HG03442 (cell line): Measurements from ENCODE around the gene DEFB108B.
"Not testable (repeated sequence)": the region's sequence is repeated elsewhere in the genome, so short reads cannot be mapped to it uniquely, and the experiment has no call there.

Experiments
- ATAC-seq: cut with Tn5 transposase; IDR thresholded peaks from one replicate; pipeline ENCODE4 v1.9.1; 2021; ENCODE audit warnings: mild to moderate bottlenecking, moderate library complexity; ENCODE audit not compliant: unreplicated experiment

Gene DEFB108B

DNA sequence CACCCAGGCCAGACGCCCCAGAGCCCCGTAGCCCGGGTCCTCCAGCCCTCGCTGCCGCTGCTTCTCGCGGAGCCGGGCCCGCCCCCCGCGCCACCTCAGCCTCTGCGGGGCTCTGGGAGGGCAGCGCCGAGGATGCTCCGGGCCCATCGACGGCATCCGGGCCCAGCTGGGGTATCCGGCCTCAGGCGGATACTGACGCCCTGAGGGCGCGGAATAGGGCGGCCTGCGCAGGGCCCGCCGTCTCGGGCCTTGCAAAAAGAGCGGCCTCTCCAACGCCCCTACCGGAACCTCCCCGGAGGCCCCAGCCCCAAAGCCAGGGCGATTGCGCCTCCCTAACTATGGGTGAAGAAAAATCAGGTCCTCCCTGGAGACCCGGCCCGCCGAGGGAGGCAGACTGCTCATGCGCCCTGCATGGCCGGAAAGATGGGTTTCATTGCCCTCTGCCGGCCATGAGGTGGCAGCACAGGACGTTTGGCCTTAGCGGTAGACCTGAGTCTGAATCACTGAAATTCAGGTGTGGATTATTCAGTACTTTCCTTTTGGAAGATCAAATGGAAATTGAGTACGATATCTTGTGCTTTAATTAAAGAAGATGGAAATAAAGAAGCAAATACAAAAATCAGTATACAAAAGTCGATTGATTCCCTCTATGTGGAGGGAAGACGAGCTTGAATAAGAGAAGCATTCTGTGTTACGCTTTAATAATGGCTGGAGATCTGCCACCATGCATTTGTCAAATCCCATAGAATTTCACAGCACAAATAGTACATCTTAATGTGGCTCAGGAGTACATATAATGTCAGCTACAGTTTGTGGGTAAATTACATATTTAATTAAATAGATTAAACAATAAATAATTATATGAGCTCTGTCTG is 19.3 kb upstream of the DEFB108B start:
- not testable (repeated sequence) for ATAC-seq

- ATAC-seq = not testable (repeated sequence)
Observed at GRCh38 chr11:71821539-71821938, 11.5 kb upstream of the DEFB108B start.

DNA sequence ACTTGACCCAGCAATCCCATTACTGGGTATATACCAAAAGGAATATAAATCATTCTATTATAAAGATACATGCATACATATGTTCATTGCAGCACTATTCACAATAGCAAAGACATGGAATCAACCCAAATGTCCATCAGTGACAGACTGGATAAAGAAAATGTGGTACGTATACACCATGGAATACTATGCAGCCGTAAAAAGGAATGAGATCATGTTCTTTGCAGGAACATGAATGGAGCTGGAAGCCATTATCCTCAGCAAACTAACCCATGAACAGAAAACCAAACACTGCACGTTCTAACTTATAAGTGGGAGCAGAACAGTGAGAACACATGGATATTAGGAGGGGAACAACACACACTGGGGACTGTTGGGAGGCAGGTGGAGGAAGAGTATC is 3.8 kb upstream of the DEFB108B start:
- not testable (repeated sequence) for ATAC-seq

DNA sequence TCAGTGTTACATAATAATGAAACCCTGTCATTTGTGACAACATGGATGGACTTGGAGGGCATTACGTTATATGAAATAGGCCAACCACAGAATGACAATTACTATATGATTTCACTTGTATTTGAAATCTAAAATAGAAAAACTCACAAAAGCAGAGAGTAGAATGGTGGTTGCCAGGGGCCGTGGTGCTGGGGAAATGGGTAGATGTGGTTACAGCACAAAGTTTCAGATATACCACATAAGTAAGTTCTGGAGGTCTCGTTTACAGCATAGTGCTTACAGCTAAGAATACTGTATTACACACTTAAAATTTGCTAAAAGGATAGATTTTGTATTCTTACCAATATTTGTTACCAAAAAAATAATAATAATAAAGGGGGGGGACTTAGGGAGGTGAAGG is 3.3 kb upstream of the DEFB108B start:
- ATAC-seq = not testable (repeated sequence)

DNA sequence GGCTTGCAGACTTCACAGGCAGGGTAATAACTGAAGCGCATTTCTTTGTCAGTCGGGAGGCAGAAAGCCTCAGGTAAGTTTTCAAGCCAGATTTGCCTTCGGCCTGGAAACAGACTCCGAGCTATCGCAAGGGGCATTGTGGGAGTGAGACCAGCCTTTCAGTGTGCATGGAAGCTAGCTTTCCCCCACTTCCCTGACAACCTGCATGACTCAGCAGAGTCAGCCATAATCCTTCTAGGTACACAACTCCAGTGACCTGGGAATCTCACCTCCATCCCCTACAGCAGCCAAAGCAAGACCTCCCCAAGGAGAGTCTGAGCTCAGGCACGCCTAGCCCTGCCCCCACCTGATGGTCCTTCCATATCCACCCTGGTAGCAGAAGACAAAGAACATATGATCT is 9.7 kb downstream of the DEFB108B start:
- not testable (repeated sequence) for ATAC-seq

GRCh38 chr11:71843355-71843754 is 10.4 kb downstream of the DEFB108B start:
- not testable (repeated sequence) for ATAC-seq

- ATAC-seq = no peak
Observed at GRCh38 chr11:71843858-71844257, 10.9 kb downstream of the DEFB108B start.

- not testable (repeated sequence) for ATAC-seq
Observed at GRCh38 chr11:71853895-71854294, 20.9 kb downstream of the DEFB108B start.

DNA sequence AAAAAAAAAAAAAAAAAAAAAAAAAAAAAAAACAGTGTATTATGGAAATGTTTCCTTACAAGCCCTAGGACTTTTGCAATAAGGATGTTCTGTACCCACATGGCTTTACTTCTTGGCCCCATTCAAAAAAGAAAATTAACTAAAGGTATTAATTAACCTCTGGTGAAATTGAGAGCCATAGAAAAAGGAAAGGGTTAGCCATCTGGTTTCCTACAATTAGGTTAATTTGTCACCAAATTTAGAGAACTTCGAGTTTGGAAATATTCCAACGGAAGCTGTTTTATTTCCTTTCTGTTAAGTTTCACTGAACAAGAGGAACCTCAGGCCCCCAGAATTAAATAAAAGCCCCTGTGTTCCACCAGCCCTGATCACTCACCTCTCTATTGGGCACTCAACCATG is 22.9 kb downstream of the DEFB108B start:
- not testable (repeated sequence) for ATAC-seq

- ATAC-seq = not testable (repeated sequence)
Observed at GRCh38 chr11:71860835-71861234, 27.8 kb downstream of the DEFB108B start.

GRCh38 chr11:71863978-71864627 is 31.1 kb downstream of the DEFB108B start:
- not testable (repeated sequence) for ATAC-seq

DNA sequence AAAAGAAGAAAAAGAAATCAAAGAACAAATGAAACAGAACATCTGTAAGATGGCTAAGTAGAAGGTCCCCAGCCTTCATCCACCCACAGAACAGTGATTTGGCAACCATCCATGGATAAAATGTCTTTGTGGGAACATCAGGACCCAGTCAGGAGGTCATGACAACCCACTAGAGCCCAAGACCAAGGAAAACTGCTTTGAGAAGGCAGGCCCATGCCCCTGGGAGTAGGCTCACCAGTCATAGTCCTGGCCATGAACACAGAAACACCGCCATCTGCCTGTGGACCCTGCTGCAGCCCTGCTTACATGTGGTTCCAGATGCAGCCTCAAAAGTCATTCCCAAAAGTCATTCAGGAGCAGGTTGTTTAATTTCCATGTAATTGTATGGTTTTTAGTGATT is 34.2 kb downstream of the DEFB108B start:
- ATAC-seq = not testable (repeated sequence)

DNA sequence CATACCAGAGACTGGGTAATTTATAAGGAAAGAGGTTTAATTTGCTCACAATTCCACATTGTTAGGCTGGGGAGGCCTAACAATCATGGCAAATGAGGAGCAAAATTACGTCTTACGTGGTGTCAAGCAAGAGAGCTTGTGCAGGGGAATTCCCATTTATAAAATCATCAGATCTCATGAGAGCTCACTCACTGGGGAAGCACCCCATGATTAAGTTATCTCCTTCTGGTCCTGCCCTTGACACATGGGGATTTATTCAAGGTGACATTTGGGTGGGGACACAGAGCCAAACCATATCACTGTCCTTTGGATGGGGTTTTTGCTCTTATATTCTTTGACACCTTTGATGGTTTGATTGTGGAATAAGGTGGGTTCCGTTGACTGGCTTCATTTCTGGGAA is 36.9 kb downstream of the DEFB108B start:
- not testable (repeated sequence) for ATAC-seq

- not testable (repeated sequence) for ATAC-seq
Observed at GRCh38 chr11:71870661-71871060, 37.7 kb downstream of the DEFB108B start.

DNA sequence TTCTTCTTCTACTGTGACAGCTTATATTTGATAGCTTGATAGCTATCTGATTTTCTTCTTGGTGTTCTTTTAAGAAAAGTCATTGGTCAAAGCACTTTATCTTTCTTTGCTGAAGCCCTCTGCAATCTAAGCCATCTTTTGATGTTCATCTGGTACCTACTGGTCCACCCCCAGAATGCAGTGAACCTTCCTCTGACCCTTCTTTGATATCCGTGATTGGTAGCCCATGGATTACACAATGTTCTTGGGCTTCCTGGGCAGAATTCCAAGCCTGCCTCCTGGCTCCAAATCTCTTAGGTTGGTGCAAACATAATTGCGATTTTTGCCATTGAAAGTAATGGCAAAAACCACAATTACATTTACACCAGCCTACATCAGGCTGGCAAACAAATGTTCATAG is 43.3 kb downstream of the DEFB108B start:
- ATAC-seq = not testable (repeated sequence)

DNA sequence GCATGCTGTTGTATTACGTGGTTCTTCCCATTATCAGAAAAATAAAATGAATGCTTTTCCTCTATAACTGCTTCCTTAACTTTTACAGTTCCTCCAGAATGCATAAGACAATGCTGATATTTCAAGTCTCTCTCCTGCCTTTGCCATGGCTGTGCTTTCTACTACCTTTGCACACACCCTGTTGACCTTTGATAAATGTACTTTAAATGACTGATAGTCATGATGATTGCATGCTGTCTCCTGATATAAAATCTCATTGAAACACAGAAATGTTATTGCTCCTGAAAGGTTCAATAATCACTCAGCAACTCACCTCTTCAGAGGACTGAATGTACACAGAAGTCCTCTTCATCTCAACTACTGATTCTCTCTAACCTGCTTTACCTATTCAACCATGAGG is 45.1 kb downstream of the DEFB108B start, which contains the start of gene DEFB131B:
DEFB131B (plus strand) TSS at position 395 of the 400 bp plus-strand sequence; CDS start at position 395, 0 bp downstream.
- not testable (repeated sequence) for ATAC-seq

GRCh38 chr11:71885806-71886205 is 52.8 kb downstream of the DEFB108B start:
- not testable (repeated sequence) for ATAC-seq
